ENCODE data around the gene THBS3. TPM values are rescaled to one million over a fixed set of nuclear protein-coding genes. Genes with fewer than 3 reads are reported as not detected.

THBS3 gene
- 10 to 100 TPM; 16.2 to 19.4 (median 18.6) TPM for total RNA-seq
- 11.7 TPM for total RNA-seq (2013)

DNA sequence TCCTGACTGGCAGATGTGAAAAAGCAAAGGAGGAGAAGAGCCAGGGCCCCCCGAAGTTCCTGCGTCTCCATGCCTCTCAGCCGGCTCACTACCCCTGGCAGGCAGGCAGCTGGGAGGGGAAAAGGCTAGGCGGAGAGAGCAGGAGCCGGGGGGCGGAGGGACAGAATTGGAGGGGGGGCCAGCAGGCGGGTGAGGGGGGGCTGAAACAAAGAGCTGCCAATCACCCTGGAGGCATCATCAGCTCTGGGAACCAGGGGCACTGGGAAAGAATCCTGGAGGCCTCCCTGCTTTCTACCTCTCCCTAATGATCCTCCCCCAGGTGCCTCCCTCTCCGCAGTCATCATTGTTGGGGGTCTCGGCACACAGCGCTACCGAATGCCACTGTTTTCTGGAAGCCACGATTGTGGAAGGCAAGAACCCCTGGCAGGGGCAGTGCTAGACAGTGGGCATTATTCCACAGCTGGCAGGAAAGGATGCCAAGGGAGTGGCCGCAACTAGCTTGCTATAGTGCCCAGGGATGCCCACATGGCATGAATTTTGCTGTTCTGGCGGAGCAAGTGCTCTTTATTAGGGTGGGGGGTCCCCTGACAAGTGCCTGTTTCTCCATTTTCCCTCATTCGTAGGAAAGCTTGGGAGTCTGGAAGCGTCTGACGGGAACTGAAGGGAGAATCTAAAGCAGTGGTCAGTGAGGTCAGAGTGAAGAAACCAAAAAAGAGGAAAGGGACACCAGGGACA lies at the start of gene THBS3:
Gene THBS3 (minus strand): TSS at position 92 of the 735 bp plus-strand sequence. CDS start 21 bp downstream, at position 71.
- TF ChIP-seq, protein P1, sequence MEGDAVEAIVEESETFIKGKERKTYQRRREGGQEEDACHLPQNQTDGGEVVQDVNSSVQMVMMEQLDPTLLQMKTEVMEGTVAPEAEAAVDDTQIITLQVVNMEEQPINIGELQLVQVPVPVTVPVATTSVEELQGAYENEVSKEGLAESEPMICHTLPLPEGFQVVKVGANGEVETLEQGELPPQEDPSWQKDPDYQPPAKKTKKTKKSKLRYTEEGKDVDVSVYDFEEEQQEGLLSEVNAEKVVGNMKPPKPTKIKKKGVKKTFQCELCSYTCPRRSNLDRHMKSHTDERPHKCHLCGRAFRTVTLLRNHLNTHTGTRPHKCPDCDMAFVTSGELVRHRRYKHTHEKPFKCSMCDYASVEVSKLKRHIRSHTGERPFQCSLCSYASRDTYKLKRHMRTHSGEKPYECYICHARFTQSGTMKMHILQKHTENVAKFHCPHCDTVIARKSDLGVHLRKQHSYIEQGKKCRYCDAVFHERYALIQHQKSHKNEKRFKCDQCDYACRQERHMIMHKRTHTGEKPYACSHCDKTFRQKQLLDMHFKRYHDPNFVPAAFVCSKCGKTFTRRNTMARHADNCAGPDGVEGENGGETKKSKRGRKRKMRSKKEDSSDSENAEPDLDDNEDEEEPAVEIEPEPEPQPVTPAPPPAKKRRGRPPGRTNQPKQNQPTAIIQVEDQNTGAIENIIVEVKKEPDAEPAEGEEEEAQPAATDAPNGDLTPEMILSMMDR (IDR thresholded peaks at IDR 0.05), result no peak
- H3K9me3 ChIP-seq (ENCODE audit: control insufficient read depth, insufficient read depth, low read length), result no peaks in the 10 kb centered on the region
- H3K4me3 Mint-ChIP-seq, result peak within 1 kb of the TSS; percentile 94
- peaks cover 25 to 33% of the 10 kb centered on the region in 2 donors for H3K4me1 Mint-ChIP-seq
- no peaks in the 10 kb centered on the region for H3K27me3 ChIP-seq (ENCODE audit: control insufficient read depth, insufficient read depth, low read length)
- peak within 1 kb of the TSS; percentile 100 for H3K27ac ChIP-seq (ENCODE audit: low read length)
- intact Hi-C loops (cut with micrococcal nuclease), result loop anchor here (1.0 to 5.0 kb wide), 4 partner anchors 18 to 384 kb away; no protein-coding TSS in a partner anchor
- DNase-seq, result no peak
- no peak for ATAC-seq
- peak within 1 kb of the TSS; percentile 92 to 96 for H3K27ac Mint-ChIP-seq
- H3K36me3 ChIP-seq (ENCODE audit: control insufficient read depth, insufficient read depth, low read length), result no peaks in the 10 kb centered on the region
- no peaks in the 10 kb centered on the region for H3K27me3 Mint-ChIP-seq (ENCODE audit: low read depth in 2 of 2)
- H3K4me3 ChIP-seq (ENCODE audit: low read length), result peak within 1 kb of the TSS; percentile 81
- no peaks in the 10 kb centered on the region for H3K36me3 Mint-ChIP-seq
- WGBS (ENCODE audit: insufficient coverage), result 37% methylated on average over 13 of the region's 17 CpGs
- peaks cover 26% of the 10 kb centered on the region for H3K4me1 ChIP-seq (ENCODE audit: control insufficient read depth, insufficient read depth, low read length)
- no peaks in the 10 kb centered on the region for H3K9me3 Mint-ChIP-seq

- DNase-seq, result no peak
- peaks cover 39 to 43% of the 10 kb centered on the region in 2 donors for H3K4me1 Mint-ChIP-seq
- TF ChIP-seq, protein P1 (IDR thresholded peaks at IDR 0.05), result no peak
- peaks cover 9% of the 10 kb centered on the region for H3K36me3 Mint-ChIP-seq
- H3K4me3 Mint-ChIP-seq, result peak overlapping the region; percentile 90
- peak overlapping the region; percentile 16 to 87 for H3K27ac Mint-ChIP-seq
- no peaks in the 10 kb centered on the region for H3K27me3 ChIP-seq (ENCODE audit: control insufficient read depth, insufficient read depth, low read length)
- H3K4me3 ChIP-seq (ENCODE audit: low read length), result no peak overlapping the region
- intact Hi-C loops (cut with micrococcal nuclease), result loop anchor here (10.0 kb wide), 1 partner anchor 249 kb away; no protein-coding TSS in a partner anchor
- H3K27ac ChIP-seq (ENCODE audit: low read length), result no peak overlapping the region
- H3K9me3 ChIP-seq (ENCODE audit: control insufficient read depth, insufficient read depth, low read length), result no peaks in the 10 kb centered on the region
- no peaks in the 10 kb centered on the region for H3K9me3 Mint-ChIP-seq
- H3K4me1 ChIP-seq (ENCODE audit: control insufficient read depth, insufficient read depth, low read length), result peaks cover 28% of the 10 kb centered on the region
- peaks cover 24% of the 10 kb centered on the region for H3K36me3 ChIP-seq (ENCODE audit: control insufficient read depth, insufficient read depth, low read length)
- ATAC-seq, result no peak
- WGBS (ENCODE audit: insufficient coverage), result 93% methylated on average over 20 of the region's 20 CpGs
- H3K27me3 Mint-ChIP-seq (ENCODE audit: low read depth in 2 of 2), result no peaks in the 10 kb centered on the region
Observed at GRCh38 chr1:155256058-155256852, 48.6 kb upstream of the THBS3 start.

GRCh38 chr1:155255243-155256007 lies 47.7 kb upstream of the THBS3 start, which contains the start of gene ENTREP3:
Gene ENTREP3, minus strand, starts transcription at chr1:155255483. Its CDS starts 606 bp downstream, at chr1:155254877.
- peak within 1 kb of the TSS; percentile 90 for H3K4me3 Mint-ChIP-seq
- peaks cover 9% of the 10 kb centered on the region for H3K36me3 Mint-ChIP-seq
- H3K9me3 Mint-ChIP-seq, result no peaks in the 10 kb centered on the region
- H3K4me1 Mint-ChIP-seq, result peaks cover 35 to 37% of the 10 kb centered on the region in 2 donors
- 11% methylated on average over 52 of the region's 54 CpGs for WGBS (ENCODE audit: insufficient coverage)
- H3K27ac Mint-ChIP-seq, result peak within 1 kb of the TSS; percentile 16 to 87
- H3K36me3 ChIP-seq (ENCODE audit: control insufficient read depth, insufficient read depth, low read length), result peaks cover 24% of the 10 kb centered on the region
- TF ChIP-seq, protein P1 (IDR thresholded peaks at IDR 0.05), result no peak
- peak within 1 kb of the TSS; percentile 85 for H3K4me3 ChIP-seq (ENCODE audit: low read length)
- H3K4me1 ChIP-seq (ENCODE audit: control insufficient read depth, insufficient read depth, low read length), result peaks cover 28% of the 10 kb centered on the region
- H3K27me3 Mint-ChIP-seq (ENCODE audit: low read depth in 2 of 2), result no peaks in the 10 kb centered on the region
- ATAC-seq (peak; percentile 59 to 66 (median 61)), DNase-seq (peak; percentile 50 to 85)
- H3K27ac ChIP-seq (ENCODE audit: low read length), result peak within 1 kb of the TSS; percentile 49
- no peaks in the 10 kb centered on the region for H3K9me3 ChIP-seq (ENCODE audit: control insufficient read depth, insufficient read depth, low read length)
- intact Hi-C loops (cut with micrococcal nuclease), result loop anchor here (10.0 kb wide), 1 partner anchor 249 kb away; no protein-coding TSS in a partner anchor
- no peaks in the 10 kb centered on the region for H3K27me3 ChIP-seq (ENCODE audit: control insufficient read depth, insufficient read depth, low read length)

All from natural killer cell (primary cell).